ENCODE data around the gene AKAP6.

GRCh38 chr14:32625211-32625610 lies 296.1 kb downstream of the AKAP6 start:
- TF ChIP-seq ZNF274 (IDR thresholded peaks at IDR 0.05; ENCODE audit: low read depth, low read length) (no peak), CTCF (IDR thresholded peaks at IDR 0.05 in 2 of 3, conservative IDR thresholded peaks at IDR 0.05 in 1 of 3; ENCODE audit: borderline replicate concordance in 1 of 3, insufficient read depth in 1 of 3, low read depth in 2 of 3, low read length in 2 of 3) (no peak), POLR2AphosphoS5 (IDR thresholded peaks at IDR 0.05; ENCODE audit: low read depth, low read length) (no peak), YY1 (IDR thresholded peaks at IDR 0.05; ENCODE audit: extremely low read depth, insufficient replicate concordance, low read depth, low read length) (no peak), EZH2 (IDR thresholded peaks at IDR 0.05) (no peak), SIN3A (IDR thresholded peaks at IDR 0.05; ENCODE audit: low read depth) (no peak), CEBPB (IDR thresholded peaks at IDR 0.05; ENCODE audit: low read depth) (no peak), TCF7L2 (IDR thresholded peaks at IDR 0.05; ENCODE audit: borderline replicate concordance, extremely low read depth, insufficient read depth, insufficient read length) (no peak), POLR2A (IDR thresholded peaks at IDR 0.05; ENCODE audit: borderline replicate concordance, extremely low read depth, insufficient read depth, insufficient read length) (no peak), ELF1 (IDR thresholded peaks at IDR 0.05; ENCODE audit: borderline replicate concordance, low read depth) (no peak), SP1 (IDR thresholded peaks at IDR 0.05; ENCODE audit: low read depth) (no peak), ZBTB33 (IDR thresholded peaks at IDR 0.05; ENCODE audit: extremely low read depth, insufficient replicate concordance, low read length) (no peak), ZFX (IDR thresholded peaks at IDR 0.05) (no peak)
